ENCODE measurements around the gene HFE. TPM values are rescaled to one million over a fixed set of nuclear protein-coding genes. Genes with fewer than 3 reads are reported as not detected.
"Not testable (repeated sequence)": the region's sequence is repeated elsewhere in the genome, so short reads cannot be mapped to it uniquely, and the experiment has no call there.

The HFE gene
- total RNA-seq, 1 donor from 2014 or later = 4.6 TPM

- no peak for DNase-seq
Measured at GRCh38 chr6:26059941-26060340, 27.3 kb upstream of the HFE start.

- no peak for DNase-seq
Measured at GRCh38 chr6:26064619-26065257, 22.5 kb upstream of the HFE start.

GRCh38 chr6:26065952-26066380 lies 21.3 kb upstream of the HFE start:
- peak; percentile 68 for DNase-seq

GRCh38 chr6:26067367-26067766 lies 19.9 kb upstream of the HFE start:
- DNase-seq = no peak

GRCh38 chr6:26068036-26068435 lies 19.2 kb upstream of the HFE start:
- no peak for DNase-seq

- DNase-seq = no peak
Measured at GRCh38 chr6:26071135-26071534, 16.1 kb upstream of the HFE start.

GRCh38 chr6:26075063-26075717 lies 12.0 kb upstream of the HFE start:
- no peak for DNase-seq

GRCh38 chr6:26078066-26078465 lies 9.2 kb upstream of the HFE start:
- DNase-seq = not testable (repeated sequence)

GRCh38 chr6:26081096-26081495 lies 6.1 kb upstream of the HFE start:
- DNase-seq = not testable (repeated sequence)

GRCh38 chr6:26086211-26086610 lies 1.0 kb upstream of the HFE start:
- DNase-seq = no peak

- no peak for DNase-seq
Measured at GRCh38 chr6:26088344-26088743, 1.1 kb downstream of the HFE start.

- DNase-seq = no peak
Measured at GRCh38 chr6:26089272-26089671, 2.0 kb downstream of the HFE start.

- DNase-seq = no peak
Measured at GRCh38 chr6:26092443-26092842, 5.2 kb downstream of the HFE start.

GRCh38 chr6:26094036-26094435 lies 6.8 kb downstream of the HFE start:
- DNase-seq = no peak

GRCh38 chr6:26097268-26097875 lies 10.1 kb downstream of the HFE start:
- peak; percentile 53 for DNase-seq

GRCh38 chr6:26103141-26103769 lies 16.0 kb downstream of the HFE start:
- no peak for DNase-seq

GRCh38 chr6:26103770-26104456 lies 16.7 kb downstream of the HFE start:
- DNase-seq = peak; percentile 98

- DNase-seq = no peak
Measured at GRCh38 chr6:26104457-26105108, 17.4 kb downstream of the HFE start.

- no peak for DNase-seq
Measured at GRCh38 chr6:26105109-26105730, 18.0 kb downstream of the HFE start.

- DNase-seq = no peak
Measured at GRCh38 chr6:26105842-26106241, 18.6 kb downstream of the HFE start.

GRCh38 chr6:26107935-26108334 lies 20.7 kb downstream of the HFE start:
- no peak for DNase-seq

- no peak for DNase-seq
Measured at GRCh38 chr6:26109772-26110171, 22.5 kb downstream of the HFE start.
